GM12891 (cell line): Measurements from ENCODE around the gene SP1.
"Not testable (repeated sequence)": the region's sequence is repeated elsewhere in the genome, so short reads cannot be mapped to it uniquely, and the experiment has no call there.

Source experiments
- DNase-seq: peaks from one replicate; pipeline ENCODE4 v3.0.0; 2011; ENCODE audit warnings: low spot score; ENCODE audit not compliant: insufficient read length
- FAIRE-seq: peaks from 2 replicates; lab custom pipeline; 2011; peaks lifted over from hg19 to GRCh38; lab: Jason Lieb, UNC
- PAX5 ChIP-seq: IDR thresholded peaks from 2 replicates; pipeline ENCODE4 v1.6.1; 2011; ENCODE audit warnings: low read length, moderate library complexity, mild to moderate bottlenecking; ENCODE audit not compliant: insufficient read depth, severe bottlenecking
- POLR2A ChIP-seq: IDR thresholded peaks from 2 replicates; pipeline ENCODE4 v1.6.1; 2011; ENCODE audit warnings: low read depth, low read length, control low read depth
- POLR2AphosphoS5 ChIP-seq: IDR thresholded peaks from 2 replicates; pipeline ENCODE4 v1.6.1; 2011; ENCODE audit warnings: low read depth, low read length, control low read depth
- POU2F2 ChIP-seq: IDR thresholded peaks from 2 replicates; pipeline ENCODE4 v1.6.1; 2011; ENCODE audit warnings: low read depth, mild to moderate bottlenecking, control low read depth, low read length, moderate library complexity
- SPI1 ChIP-seq: IDR thresholded peaks from 2 replicates; pipeline ENCODE4 v1.6.1; 2011; ENCODE audit warnings: low read depth, low read length, control low read depth
- TAF1 ChIP-seq: IDR thresholded peaks from 2 replicates; pipeline ENCODE4 v1.6.1; 2011; ENCODE audit warnings: low read depth, low read length, control low read depth

The SP1 gene

DNA sequence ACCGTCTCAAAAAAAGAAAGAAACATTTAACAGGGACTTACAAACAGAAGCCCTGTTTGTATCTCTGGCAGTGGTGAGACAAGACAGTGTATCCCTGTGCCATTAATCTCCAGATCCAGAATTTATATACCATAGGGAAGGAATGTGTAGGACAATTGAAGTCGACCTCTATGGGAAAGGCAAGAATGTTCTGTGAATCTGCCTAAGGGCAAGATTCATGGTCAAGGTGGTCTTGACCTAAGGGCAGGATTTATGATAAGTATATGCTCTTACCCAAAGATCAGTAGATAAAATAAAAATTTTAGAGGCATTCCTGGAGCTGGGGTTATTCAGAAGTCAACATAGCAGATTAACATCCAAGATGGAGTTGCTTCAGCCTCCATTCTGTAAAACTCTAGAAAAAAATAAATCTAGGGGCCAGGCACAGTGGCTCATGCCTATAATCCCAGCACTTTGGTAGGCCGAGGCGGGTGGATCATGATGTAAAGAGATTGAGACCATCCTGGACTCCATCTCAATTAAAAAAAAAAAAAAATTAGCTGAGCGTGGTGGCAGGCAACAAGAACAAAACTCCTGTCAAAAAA, 21.0 kb upstream of the SP1 start:
- FAIRE-seq: no peak
- no peak for TF ChIP-seq PAX5
- no peak for TF ChIP-seq TAF1
- no peak for TF ChIP-seq SPI1
- no peak for TF ChIP-seq POU2F2
- TF ChIP-seq POLR2A: no peak
- no peak for TF ChIP-seq POLR2AphosphoS5

DNA sequence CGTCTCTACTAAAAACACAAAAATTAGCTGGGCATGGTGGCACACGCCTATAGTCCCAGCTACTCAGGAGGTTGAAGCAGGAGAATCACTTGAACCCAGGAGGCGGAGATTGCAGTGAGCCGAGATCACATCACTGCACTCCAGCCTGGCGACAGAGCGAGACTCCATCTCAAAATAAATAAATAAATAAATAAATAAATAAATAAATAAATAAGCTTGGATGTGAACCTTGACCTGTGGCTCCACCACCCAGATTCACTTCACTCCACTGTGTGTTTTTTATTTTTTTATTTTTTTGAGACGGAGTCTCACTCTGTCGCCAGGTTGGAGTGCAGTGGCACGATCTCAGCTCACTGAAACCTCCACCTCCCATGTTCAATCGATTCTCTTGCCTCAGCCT, 18.3 kb upstream of the SP1 start:
- FAIRE-seq, DNase-seq: not testable (repeated sequence)

More for the DNA sequence above, 21.0 kb upstream of the SP1 start:
- DNase-seq: no peak

DNA sequence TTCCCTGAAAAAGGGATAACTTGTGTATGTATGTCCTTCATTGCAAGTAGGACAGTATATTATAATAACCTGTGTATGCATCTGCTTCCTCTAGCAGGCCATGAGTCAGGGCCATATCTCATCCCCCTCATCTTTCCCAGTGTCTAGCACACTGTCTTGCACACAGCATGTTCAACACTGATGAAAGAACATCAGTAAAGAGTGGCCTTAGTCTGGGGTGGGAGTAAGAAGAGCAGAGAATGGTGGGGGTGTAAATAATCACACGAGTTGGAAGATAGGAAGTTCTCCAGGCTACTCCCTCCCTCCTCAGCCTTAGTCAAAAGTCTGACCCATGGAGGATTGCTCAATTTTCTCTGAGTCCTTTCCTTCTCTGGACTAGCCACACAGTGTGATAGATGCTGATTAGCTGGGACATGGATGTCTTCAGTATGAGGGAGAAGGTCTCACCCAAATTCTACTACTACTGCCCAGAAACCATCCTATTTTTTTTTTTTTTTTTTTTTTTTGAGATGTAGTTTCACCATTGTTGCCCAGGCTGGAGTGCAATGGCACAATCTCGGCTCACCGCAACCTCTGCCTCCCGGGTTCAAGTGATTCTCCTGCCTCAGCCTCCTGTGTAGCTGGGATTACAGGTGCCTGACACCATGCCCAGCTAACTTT, 14.6 kb upstream of the SP1 start:
- TF ChIP-seq POLR2AphosphoS5 (no peak), POLR2A (no peak), SPI1 (no peak), POU2F2 (no peak)
- FAIRE-seq (no peak), DNase-seq (no peak)

DNA sequence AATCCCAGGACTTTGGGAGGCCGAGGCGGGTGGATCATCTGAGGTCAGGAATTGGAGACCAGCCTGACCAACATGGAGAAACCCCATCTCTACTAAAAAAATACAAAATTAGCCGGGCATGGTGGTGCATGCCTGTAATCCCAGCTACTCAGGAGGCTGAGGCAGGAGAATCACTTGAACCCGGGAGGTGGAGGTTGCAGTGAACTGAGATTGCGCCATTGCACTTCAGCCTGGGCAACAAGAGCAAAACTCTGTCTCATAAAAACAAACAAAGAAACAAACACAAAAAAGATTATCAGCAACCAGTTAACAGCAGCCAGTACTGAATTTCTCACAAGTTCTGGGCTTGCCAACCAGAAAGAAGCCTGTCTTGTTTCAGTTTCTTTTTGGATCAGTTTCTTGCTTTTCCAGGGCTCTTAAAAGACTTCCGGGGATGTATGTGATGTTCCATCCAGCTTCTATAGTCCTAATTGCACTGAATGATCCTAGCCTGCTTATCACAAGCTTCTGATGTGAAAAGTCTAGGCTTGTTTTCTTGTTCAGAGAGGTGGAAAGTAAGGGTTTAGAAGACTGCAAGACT, 6.3 kb upstream of the SP1 start:
- not testable (repeated sequence) for DNase-seq, FAIRE-seq

DNA sequence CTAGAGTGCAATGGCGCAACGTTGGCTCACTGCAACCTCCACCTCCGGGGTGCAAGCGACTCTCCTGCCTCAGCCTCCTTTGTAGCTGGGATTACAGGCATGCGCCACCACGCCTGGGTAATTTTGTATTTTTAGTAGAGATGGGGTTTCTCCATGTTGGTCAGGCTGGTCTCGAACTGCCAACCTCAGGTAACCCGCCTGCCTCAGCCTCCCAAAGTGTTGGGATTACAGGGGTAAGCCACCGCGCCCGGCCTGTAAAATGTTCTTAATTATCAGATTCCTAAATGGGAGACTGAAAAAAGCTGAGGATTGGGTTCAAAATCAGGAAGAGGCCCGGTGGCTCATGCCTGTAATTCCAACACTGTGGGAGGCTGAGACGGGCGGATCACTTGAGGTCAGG, 5.7 kb upstream of the SP1 start:
- not testable (repeated sequence) for DNase-seq, FAIRE-seq

DNA sequence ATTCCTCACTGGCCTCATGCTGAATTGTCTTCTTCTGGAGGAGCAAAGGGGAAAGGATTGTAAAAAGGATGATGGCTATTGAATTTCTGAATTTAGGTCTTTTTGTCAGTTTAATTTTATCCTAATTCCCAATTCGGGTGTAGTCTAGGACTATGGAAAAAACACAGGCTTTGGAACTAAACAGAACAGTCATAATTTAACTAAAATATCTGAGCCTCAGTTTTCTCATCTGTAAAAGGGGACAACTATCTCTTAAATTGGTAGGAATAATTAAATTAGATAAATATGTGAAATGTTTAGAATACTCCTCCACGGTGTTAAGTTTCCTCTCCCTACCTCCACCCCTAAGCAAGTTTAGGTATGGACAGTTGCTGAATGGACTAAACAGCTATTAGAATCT, 3.2 kb upstream of the SP1 start:
- FAIRE-seq (no peak), DNase-seq (no peak)
- no peak for TF ChIP-seq POLR2A

DNA sequence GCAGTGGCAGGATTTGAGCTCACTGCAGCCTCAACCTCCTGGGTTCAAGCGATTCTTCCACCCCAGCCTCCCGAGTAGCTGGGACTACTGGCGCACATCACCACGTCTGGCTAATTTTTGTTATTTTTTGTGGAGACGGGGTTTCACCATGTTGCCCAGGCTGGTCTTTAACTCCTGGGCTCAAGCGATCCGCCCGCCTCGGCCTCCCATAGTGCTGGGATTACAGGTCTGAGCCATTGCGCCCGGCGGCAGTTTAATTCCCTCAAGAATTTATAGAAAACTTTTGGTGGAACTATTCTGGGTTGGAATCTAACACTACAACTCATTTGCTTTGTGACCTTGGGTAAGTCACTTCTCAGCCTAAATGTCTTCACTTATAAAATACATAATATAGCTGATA, 1.8 kb upstream of the SP1 start:
- DNase-seq (no peak), FAIRE-seq (no peak)
- no peak for TF ChIP-seq POU2F2
- no peak for TF ChIP-seq POLR2A
- no peak for TF ChIP-seq POLR2AphosphoS5
- no peak for TF ChIP-seq PAX5
- no peak for TF ChIP-seq TAF1
- no peak for TF ChIP-seq SPI1

DNA sequence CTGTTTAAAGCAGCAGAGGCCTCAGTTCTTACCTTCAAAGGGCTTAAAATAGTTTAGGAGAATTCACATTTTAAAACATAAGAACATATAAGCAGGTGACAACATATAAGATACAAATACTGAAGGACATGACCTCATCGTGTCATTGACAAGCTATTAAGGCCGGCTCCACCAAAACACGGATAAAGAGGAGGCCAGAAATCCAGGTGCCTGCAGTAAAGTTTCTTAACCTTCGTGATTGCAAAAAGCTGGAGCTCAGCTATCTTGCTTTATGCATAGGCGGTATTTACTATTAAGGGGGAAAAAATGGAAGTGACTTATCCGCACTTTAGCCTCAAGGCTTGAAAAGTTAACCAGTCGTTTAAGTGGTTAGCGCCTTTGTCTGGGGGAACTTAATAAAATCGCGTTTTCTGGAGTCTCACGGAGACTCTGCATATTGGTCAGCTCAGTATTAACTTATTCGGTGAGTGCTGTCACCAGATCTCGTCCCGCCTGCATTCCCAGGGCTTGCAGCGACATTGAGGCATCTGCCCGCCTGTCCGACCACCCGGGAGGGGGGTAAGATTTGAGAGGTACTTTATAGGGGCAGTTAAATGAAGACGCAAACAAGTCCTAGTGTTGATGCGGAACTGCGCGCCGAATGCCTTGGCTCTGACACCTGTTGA, 1.1 kb upstream of the SP1 start:
- DNase-seq (no peak), FAIRE-seq (no peak)
- no peak for TF ChIP-seq POU2F2
- TF ChIP-seq POLR2AphosphoS5: no peak
- no peak for TF ChIP-seq PAX5
- no peak for TF ChIP-seq POLR2A
- no peak for TF ChIP-seq SPI1
- no peak for TF ChIP-seq TAF1

DNA sequence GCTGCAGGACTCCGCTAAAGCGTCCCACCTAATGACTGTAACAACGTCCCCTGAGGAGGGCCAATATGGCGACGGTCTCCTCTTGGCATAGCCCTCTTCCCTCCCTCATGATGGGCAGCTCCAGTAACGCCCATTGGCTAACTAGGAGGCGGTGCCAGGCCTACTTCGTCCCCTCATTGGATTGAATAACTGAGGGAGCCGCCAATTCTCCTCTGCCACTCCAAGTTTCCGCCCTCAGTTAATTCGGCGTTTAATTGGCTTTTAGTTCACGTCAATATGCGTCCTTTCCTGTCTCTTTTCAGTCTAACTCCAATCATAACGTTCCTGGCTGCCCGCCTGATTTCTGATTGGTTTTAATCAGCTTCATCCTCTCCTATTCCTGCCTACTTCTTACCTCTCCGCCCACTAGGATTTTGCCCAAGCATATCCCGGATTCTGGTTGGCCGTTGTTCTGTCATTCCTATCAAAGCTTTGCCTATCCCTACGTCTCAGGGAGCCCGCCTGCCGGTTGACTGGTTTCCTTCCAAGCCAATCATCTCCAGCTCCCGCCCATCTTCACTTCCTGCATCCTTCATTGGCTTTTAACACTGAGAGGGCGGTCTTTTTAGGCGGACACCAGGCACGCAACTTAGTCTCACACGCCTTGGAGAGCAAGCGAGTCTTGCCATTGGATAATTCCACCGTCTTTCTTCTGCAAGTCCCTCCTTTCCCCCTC, 430 bp upstream of the SP1 start:
- FAIRE-seq (peak; percentile 97), DNase-seq (peak; percentile 69)
- TF ChIP-seq SPI1 (no peak), POLR2AphosphoS5 (peak; percentile 97), TAF1 (peak; percentile 88), POU2F2 (peak; percentile 70; the same call in 1 of the 2 replicates), POLR2A (peak; percentile 95), PAX5 (no peak)
